OCI-LY7 (cell line): ENCODE results near the gene LGALS9C. TPM values are rescaled to one million over a fixed set of nuclear protein-coding genes. Genes with fewer than 3 reads are reported as not detected.
"Not testable (repeated sequence)": the region's sequence is repeated elsewhere in the genome, so short reads cannot be mapped to it uniquely, and the experiment has no call there.

Experiments used
- BruUV-seq: library from RNA; stranded (reverse); fragments of 400-500 nt; replicated peaks from 2 replicates; lab custom pipeline; 2021; lab: Mats Ljungman, UMichigan
- CTCF ChIA-PET: fragments of 300-600 bp; sonication (Branson Sonifier 250); formaldehyde crosslinking; loops from one replicate; lab custom pipeline; 2022; ENCODE audit warnings: antibody characterized with exemption; ENCODE audit not compliant: unreplicated experiment; lab: Charles Lee
- POLR2A ChIA-PET: fragments of 300-600 bp; sonication (Branson Sonifier 250); formaldehyde crosslinking; loops from one replicate; lab custom pipeline; 2022; ENCODE audit warnings: antibody characterized with exemption; lab: Charles Lee
- DNase-seq: peaks from one replicate; pipeline ENCODE4 v3.0.0-alpha.2; 2015; ENCODE audit warnings: low spot score
- H2AFZ ChIP-seq: fragments of 200-600 bp; sonication (generic), shearing (Covaris generic); 2 replicates; pipeline ENCODE4 v1.6.1; 2014; ENCODE audit warnings: mild to moderate bottlenecking, antibody characterized with exemption, low read length, moderate library complexity
- H3K27ac ChIP-seq: fragments of 200-600 bp; sonication (generic); 2 replicates; pipeline ENCODE4 v1.5.1; 2014; ENCODE audit warnings: mixed run types, low read depth, mild to moderate bottlenecking, moderate library complexity, low read length, inconsistent platforms; ENCODE audit not compliant: poor library complexity, severe bottlenecking
- H3K36me3 ChIP-seq: fragments of 200-600 bp; sonication (generic); 2 replicates; pipeline ENCODE4 v1.6.1; 2014; ENCODE audit warnings: mild to moderate bottlenecking, antibody characterized with exemption, low read length, moderate library complexity, mixed read lengths; ENCODE audit not compliant: insufficient read depth
- H3K4me1 ChIP-seq: fragments of 200-600 bp; sonication (generic); 2 replicates; pipeline ENCODE4 v1.5.1; 2014; ENCODE audit warnings: mild to moderate bottlenecking, low read length; ENCODE audit not compliant: insufficient read depth, poor library complexity, severe bottlenecking
- H3K4me2 ChIP-seq: fragments of 200-600 bp; sonication (generic); 2 replicates; pipeline ENCODE4 v1.6.1; 2014; ENCODE audit warnings: mild to moderate bottlenecking, low read length
- H3K4me3 ChIP-seq: fragments of 200-600 bp; sonication (generic); 2 replicates; pipeline ENCODE4 v1.5.1; 2014; ENCODE audit warnings: mild to moderate bottlenecking, low read depth, low read length; ENCODE audit not compliant: poor library complexity, severe bottlenecking
- H3K79me2 ChIP-seq: fragments of 200-600 bp; sonication (generic); 2 replicates; pipeline ENCODE4 v1.6.1; 2016; ENCODE audit warnings: low read depth, mild to moderate bottlenecking, low read length, moderate library complexity, mixed read lengths; ENCODE audit not compliant: insufficient read depth
- H3K9me2 ChIP-seq: fragments of 200-600 bp; sonication (generic); 2 replicates; pipeline ENCODE4 v1.6.1; 2016; ENCODE audit warnings: mild to moderate bottlenecking, low read length, mixed read lengths; ENCODE audit not compliant: insufficient read depth
- H3K9me3 ChIP-seq: fragments of 200-600 bp; sonication (generic); 2 replicates; pipeline ENCODE4 v1.6.1; 2014; ENCODE audit warnings: mild to moderate bottlenecking, mixed run types, low read length, mixed read lengths
- H4K20me1 ChIP-seq: fragments of 200-600 bp; sonication (generic); 2 replicates; pipeline ENCODE4 v1.6.1; 2014; ENCODE audit warnings: mild to moderate bottlenecking, antibody characterized with exemption, low read length, moderate library complexity, mixed read lengths; ENCODE audit not compliant: insufficient read depth
- intact Hi-C: fragments of 100-400 bp; cut with micrococcal nuclease; formaldehyde crosslinking; loops from one replicate; pipeline ENCODE4 v1.10.0; 2022; ENCODE audit not compliant: unreplicated experiment
- total RNA-seq, 2 experiments: library from RNA; depleted of rRNA in 1 of 2; stranded (reverse); fragments of >200 nt in 1 of 2; shearing (Covaris generic) in 1 of 2; gene quantifications; 2 replicates each; pipeline ENCODE4 v1.2.3, GENCODE V29; 2014 to 2022

LGALS9C gene
- total RNA-seq, 2 experiments from 2014 or later = not detected

DNA sequence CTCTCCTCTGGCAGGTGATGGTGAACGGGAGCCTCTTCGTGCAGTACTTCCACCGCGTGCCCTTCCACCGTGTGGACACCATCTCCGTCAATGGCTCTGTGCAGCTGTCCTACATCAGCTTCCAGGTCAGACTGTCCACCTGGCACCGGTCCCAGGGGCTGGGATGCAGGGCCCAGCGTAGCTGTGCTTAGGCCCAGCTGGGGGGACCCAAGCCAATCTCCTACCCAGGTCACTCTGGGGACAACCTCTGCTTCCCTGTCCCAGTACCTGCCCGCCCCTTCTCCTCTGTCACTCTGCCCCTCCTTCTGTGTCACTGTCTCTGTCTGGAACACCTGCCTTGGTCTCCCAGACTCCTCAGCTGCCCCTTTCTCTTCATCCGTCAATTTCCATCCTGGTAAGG, 11.0 kb downstream of the LGALS9C start:
- H3K4me1 ChIP-seq, H2AFZ ChIP-seq, H3K9me3 ChIP-seq, H3K9me2 ChIP-seq, H3K4me3 ChIP-seq, H4K20me1 ChIP-seq, H3K36me3 ChIP-seq, H3K4me2 ChIP-seq, H3K27ac ChIP-seq, BruUV-seq, DNase-seq, intact Hi-C loops, CTCF ChIA-PET, POLR2A ChIA-PET, H3K79me2 ChIP-seq: not testable (repeated sequence)

- not testable (repeated sequence) for DNase-seq, H3K4me1 ChIP-seq, BruUV-seq
These were observed 12.0 kb downstream of the LGALS9C start for GRCh38 chr17:18488622-18489021.

GRCh38 chr17:18490016-18490415, 13.4 kb downstream of the LGALS9C start:
- H3K4me3 ChIP-seq, BruUV-seq, H4K20me1 ChIP-seq, intact Hi-C loops, DNase-seq, H3K36me3 ChIP-seq, H3K9me2 ChIP-seq, POLR2A ChIA-PET, H2AFZ ChIP-seq, H3K27ac ChIP-seq, CTCF ChIA-PET, H3K9me3 ChIP-seq, H3K4me2 ChIP-seq, H3K79me2 ChIP-seq, H3K4me1 ChIP-seq: not testable (repeated sequence)

More at GRCh38 chr17:18488622-18489021, 12.0 kb downstream of the LGALS9C start:
- H3K4me2 ChIP-seq, CTCF ChIA-PET, H3K27ac ChIP-seq, H3K9me3 ChIP-seq, H3K9me2 ChIP-seq, H2AFZ ChIP-seq, H4K20me1 ChIP-seq, POLR2A ChIA-PET, H3K36me3 ChIP-seq, H3K79me2 ChIP-seq, H3K4me3 ChIP-seq, intact Hi-C loops: not testable (repeated sequence)

- H3K36me3 ChIP-seq, H3K9me2 ChIP-seq, H3K4me3 ChIP-seq, intact Hi-C loops, H3K4me2 ChIP-seq, H4K20me1 ChIP-seq, H3K27ac ChIP-seq, H3K4me1 ChIP-seq, CTCF ChIA-PET, BruUV-seq, DNase-seq, H3K9me3 ChIP-seq, POLR2A ChIA-PET, H2AFZ ChIP-seq, H3K79me2 ChIP-seq: not testable (repeated sequence)
These were observed 16.3 kb downstream of the LGALS9C start for GRCh38 chr17:18492712-18493480.

GRCh38 chr17:18494250-18494768, 17.7 kb downstream of the LGALS9C start:
- H3K9me2 ChIP-seq, H3K9me3 ChIP-seq, H3K4me3 ChIP-seq, H2AFZ ChIP-seq, H3K4me1 ChIP-seq, H3K36me3 ChIP-seq, H3K79me2 ChIP-seq, H3K27ac ChIP-seq, DNase-seq, intact Hi-C loops, BruUV-seq, POLR2A ChIA-PET, CTCF ChIA-PET, H4K20me1 ChIP-seq, H3K4me2 ChIP-seq: not testable (repeated sequence)
